ENCODE measurements around the gene GSTO1.

GSTO1 gene

DNA sequence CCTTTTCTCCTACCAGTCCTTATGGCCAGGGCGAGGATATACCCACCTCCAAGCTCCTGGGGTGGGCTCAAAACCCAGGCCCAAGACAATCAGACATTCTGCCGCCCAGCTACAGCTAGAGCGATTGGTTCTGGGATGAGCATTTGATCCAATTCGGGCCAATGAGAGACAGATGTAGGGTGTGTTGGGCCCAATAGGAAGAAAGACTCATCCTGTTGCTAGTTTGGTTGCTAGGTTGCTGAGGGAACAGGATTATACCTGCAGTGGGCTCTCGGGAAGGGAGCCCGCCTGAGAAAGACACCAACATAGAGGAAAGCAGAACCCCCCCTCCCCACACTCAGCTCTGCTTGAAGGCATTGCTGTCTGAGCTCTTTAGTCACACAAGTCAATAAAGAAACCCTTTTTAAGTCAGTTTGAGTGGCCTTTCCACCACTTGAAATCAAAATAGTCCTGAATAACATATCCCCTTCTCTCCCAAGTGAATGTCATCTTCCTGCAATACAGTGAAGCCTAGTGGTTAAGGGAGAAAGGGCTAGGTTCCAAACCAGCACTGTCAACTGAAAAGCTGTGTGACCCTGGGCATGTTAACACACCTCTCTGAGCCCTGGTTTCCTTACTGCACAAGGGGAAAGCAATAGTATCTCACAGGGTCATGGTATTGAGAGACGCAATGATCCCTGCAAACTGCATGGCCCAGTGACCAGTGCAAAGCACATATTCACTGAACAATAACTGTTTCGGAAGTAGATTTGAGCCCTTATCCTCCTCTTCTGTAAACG, 61.8 kb downstream of the GSTO1 start:
- H3K4me3 ChIP-seq (ENCODE audit: extremely low read depth, insufficient read depth, low read length, poor library complexity, severe bottlenecking): no peak overlapping the region
- peaks cover 24% of the 10 kb centered on the region for H3K4me1 ChIP-seq (ENCODE audit: control insufficient read depth, insufficient read depth, low read length, poor library complexity, severe bottlenecking)
- 96 to 97% methylated on average over 7 to 8 of the region's 9 CpGs for WGBS, 2 experiments (ENCODE audit: insufficient coverage in 2 of 2)
- H3K27ac ChIP-seq (ENCODE audit: low read depth, low read length, severe bottlenecking): no peak overlapping the region
- H3K9me3 ChIP-seq (ENCODE audit: control insufficient read depth, low read length): no peaks in the 10 kb centered on the region
- H3K36me3 ChIP-seq (ENCODE audit: control insufficient read depth, insufficient read depth, low read length): peaks cover 80% of the 10 kb centered on the region
